Loucy (cell line): ENCODE measurements around the gene UPK3B.
"Not testable (repeated sequence)": the region's sequence is repeated elsewhere in the genome, so short reads cannot be mapped to it uniquely, and the experiment has no call there.

Experiments
- H2AFZ ChIP-seq: fragments of 200-600 bp; sonication (generic); 2 replicates; pipeline ENCODE4 v1.6.0; 2016; ENCODE audit warnings: antibody characterized with exemption, mild to moderate bottlenecking, low read length, moderate library complexity
- H3F3A ChIP-seq: fragments of 200-600 bp; 2 replicates; pipeline ENCODE4 v1.6.0; 2016; ENCODE audit warnings: antibody characterized with exemption, low read depth, mild to moderate bottlenecking
- H3K27me3 ChIP-seq: fragments of 200-600 bp; sonication (generic); 2 replicates; pipeline ENCODE4 v1.6.1; 2014; ENCODE audit warnings: low read length, mild to moderate bottlenecking; ENCODE audit not compliant: insufficient read depth, poor library complexity, severe bottlenecking
- H3K36me3 ChIP-seq: fragments of 200-600 bp; sonication (generic); 2 replicates; pipeline ENCODE4 v1.6.1; 2016; ENCODE audit warnings: low read length; ENCODE audit not compliant: insufficient read depth
- H3K4me1 ChIP-seq: fragments of 200-600 bp; sonication (generic); 2 replicates; pipeline ENCODE4 v1.5.1; 2014; ENCODE audit warnings: low read length, mild to moderate bottlenecking; ENCODE audit not compliant: insufficient read depth, poor library complexity, severe bottlenecking
- H3K4me2 ChIP-seq: fragments of 200-600 bp; sonication (generic); 2 replicates; pipeline ENCODE4 v1.6.0; 2014; ENCODE audit warnings: antibody characterized with exemption, low read length, low read depth, mild to moderate bottlenecking; ENCODE audit not compliant: poor library complexity, severe bottlenecking
- H3K4me3 ChIP-seq: fragments of 200-600 bp; sonication (generic); 2 replicates; pipeline ENCODE4 v1.5.1; 2014; ENCODE audit warnings: low read length, mild to moderate bottlenecking, mixed read lengths; ENCODE audit not compliant: poor library complexity, severe bottlenecking
- H3K79me2 ChIP-seq: fragments of 200-600 bp; sonication (generic); 2 replicates; pipeline ENCODE4 v1.6.1; 2014; ENCODE audit warnings: low read length; ENCODE audit not compliant: insufficient read depth
- H3K9ac ChIP-seq: fragments of 200-600 bp; sonication (generic); 2 replicates; pipeline ENCODE4 v1.6.0; 2014; ENCODE audit warnings: mild to moderate bottlenecking, low read depth, low read length, moderate library complexity; ENCODE audit not compliant: poor library complexity, severe bottlenecking
- H3K9me2 ChIP-seq: fragments of 200-600 bp; sonication (generic); replicated peaks from 2 replicates; pipeline ENCODE4 v1.6.1; 2016; ENCODE audit warnings: low read depth, low read length, mixed read lengths
- H3K9me3 ChIP-seq: fragments of 200-600 bp; sonication (generic); 2 replicates; pipeline ENCODE4 v1.6.1; 2014; ENCODE audit warnings: mild to moderate bottlenecking, antibody characterized with exemption, low read length, low read depth; ENCODE audit not compliant: insufficient read depth
- H4K20me1 ChIP-seq: fragments of 200-600 bp; sonication (generic); 2 replicates; pipeline ENCODE4 v1.6.0; 2014; ENCODE audit warnings: antibody characterized with exemption, low read length, mild to moderate bottlenecking; ENCODE audit not compliant: insufficient read depth, poor library complexity, severe bottlenecking

The UPK3B gene

DNA sequence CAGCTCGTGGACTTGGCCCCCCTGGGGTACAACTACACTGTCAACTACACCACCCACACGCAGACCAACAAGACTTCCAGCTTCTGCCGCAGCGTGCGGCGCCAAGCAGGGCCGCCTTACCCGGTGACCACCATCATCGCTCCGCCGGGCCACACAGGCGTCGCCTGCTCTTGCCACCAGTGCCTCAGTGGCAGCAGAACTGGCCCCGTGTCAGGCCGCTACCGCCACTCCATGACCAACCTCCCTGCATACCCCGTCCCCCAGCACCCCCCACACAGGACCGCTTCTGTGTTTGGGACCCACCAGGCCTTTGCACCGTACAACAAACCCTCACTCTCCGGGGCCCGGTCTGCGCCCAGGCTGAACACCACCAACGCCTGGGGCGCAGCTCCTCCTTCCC is 27.7 kb upstream of the UPK3B start:
- H3K79me2 ChIP-seq, H3K4me3 ChIP-seq: not testable (repeated sequence)

DNA sequence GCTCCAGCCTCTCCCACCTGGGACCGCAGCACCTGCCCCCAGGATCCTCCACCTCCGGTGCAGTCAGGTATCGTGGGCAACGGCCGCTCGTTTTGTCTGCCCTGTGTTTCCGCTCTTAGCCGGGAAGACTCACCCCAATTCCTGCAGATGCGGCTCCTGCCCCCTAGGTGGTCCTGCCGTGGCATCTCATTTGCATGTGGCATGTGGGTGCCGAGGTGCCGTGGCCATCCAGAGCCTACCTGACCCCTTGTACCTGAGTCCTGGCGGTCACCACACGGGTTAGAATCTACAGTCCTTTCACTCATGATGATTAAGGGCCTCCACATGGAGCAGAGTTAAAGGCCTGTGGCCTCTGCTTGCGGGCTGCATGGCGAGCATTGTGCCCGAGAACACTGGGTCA is 27.3 kb upstream of the UPK3B start:
- not testable (repeated sequence) for H3K4me1 ChIP-seq, H3K9me2 ChIP-seq, H3K79me2 ChIP-seq, H2AFZ ChIP-seq, H3K4me3 ChIP-seq, H4K20me1 ChIP-seq, H3K9me3 ChIP-seq, H3K36me3 ChIP-seq, H3K9ac ChIP-seq, H3K4me2 ChIP-seq, H3F3A ChIP-seq, H3K27me3 ChIP-seq

More for the DNA sequence above, 27.7 kb upstream of the UPK3B start:
- not testable (repeated sequence) for H3F3A ChIP-seq, H3K9me3 ChIP-seq, H2AFZ ChIP-seq, H4K20me1 ChIP-seq, H3K27me3 ChIP-seq, H3K9ac ChIP-seq, H3K4me1 ChIP-seq, H3K4me2 ChIP-seq, H3K36me3 ChIP-seq, H3K9me2 ChIP-seq

DNA sequence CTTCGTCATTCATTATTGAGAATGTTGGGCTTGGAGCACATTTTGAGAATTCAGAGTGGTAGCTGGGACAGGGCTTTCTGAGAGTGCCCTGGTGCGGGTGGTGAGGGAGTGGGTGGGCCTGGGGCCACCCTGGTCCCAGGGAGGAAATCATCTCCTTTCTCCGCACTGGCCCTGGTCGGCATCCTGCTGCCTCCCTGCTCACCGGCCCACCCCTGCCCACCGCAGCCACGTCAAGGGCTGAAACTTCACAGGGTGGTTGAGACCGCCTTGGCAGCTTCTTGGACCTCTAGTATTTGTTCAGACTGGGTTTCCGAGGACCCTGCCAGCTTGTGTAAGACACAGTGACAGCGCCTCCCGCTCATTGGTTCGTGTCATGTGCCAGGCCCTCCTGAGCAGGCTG is 25.9 kb upstream of the UPK3B start:
- H2AFZ ChIP-seq, H3K9me3 ChIP-seq, H3K9ac ChIP-seq, H3K4me2 ChIP-seq, H3K4me1 ChIP-seq, H4K20me1 ChIP-seq, H3K36me3 ChIP-seq, H3K4me3 ChIP-seq, H3K79me2 ChIP-seq, H3K27me3 ChIP-seq, H3K9me2 ChIP-seq, H3F3A ChIP-seq: not testable (repeated sequence)

DNA sequence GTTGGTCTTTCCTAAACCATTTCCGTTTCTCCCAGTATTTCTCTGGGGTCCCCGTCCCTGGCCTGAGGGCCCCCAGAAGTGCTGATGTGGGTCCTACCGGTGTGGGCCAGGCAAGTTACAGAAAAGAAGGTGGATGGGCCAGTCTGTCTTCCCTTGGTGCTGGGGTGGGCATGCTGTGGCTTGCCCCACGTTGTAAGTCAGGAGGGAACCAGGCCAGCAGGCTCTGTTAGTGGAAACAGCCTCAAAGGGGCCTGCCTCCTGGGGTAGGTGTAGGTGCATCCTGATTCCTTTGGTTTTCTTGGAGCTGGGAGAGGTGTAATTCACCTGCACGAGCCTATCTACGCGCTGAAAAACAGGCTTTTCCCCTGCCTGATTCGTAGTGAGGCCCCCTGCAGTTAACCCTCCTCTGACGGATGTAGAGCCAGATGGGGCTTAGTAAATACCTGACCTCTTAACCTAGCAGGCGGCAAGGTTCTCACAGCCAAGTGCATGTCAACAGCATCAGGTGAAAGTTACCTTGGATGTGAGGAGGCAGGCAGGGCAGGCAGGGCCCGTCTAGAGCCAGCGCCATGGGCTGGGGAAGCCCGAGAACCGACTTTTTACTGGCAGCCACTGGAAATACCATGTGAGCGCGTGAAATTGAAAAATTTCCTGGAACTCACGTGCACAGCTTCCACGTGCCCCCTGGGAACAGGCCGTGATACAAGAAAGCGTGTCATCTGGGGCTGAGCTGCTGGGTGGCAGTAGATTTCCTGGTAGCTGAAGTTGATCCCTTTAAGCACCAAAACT is 24.3 kb upstream of the UPK3B start:
- H3K79me2 ChIP-seq, H3K27me3 ChIP-seq, H3F3A ChIP-seq, H3K4me1 ChIP-seq, H2AFZ ChIP-seq, H4K20me1 ChIP-seq, H3K9ac ChIP-seq, H3K9me3 ChIP-seq, H3K9me2 ChIP-seq, H3K36me3 ChIP-seq, H3K4me2 ChIP-seq, H3K4me3 ChIP-seq: not testable (repeated sequence)

DNA sequence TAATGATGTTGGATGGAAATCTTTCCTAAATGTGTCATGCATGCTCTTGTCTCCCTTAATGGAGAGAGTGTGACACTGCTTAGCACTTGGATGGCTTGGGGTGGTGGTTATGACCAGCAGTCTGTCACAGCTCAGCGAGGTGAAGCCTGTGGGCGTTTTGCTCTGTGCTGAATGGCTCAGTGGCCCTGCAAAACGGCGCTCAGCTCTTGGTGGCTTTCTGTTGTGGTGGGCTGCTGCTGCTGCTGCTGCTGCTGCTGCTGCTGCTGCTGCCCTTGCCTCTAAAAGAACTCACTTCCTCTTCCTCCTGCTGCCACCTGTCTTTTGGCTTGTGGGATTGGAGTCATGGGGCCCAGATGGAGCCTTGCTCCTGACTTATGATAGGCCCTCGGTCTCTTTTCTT is 23.7 kb upstream of the UPK3B start:
- H4K20me1 ChIP-seq, H3K4me3 ChIP-seq, H3K79me2 ChIP-seq, H3K36me3 ChIP-seq, H3F3A ChIP-seq, H3K4me1 ChIP-seq, H3K27me3 ChIP-seq, H3K9me3 ChIP-seq, H3K9ac ChIP-seq, H3K4me2 ChIP-seq, H3K9me2 ChIP-seq, H2AFZ ChIP-seq: not testable (repeated sequence)

DNA sequence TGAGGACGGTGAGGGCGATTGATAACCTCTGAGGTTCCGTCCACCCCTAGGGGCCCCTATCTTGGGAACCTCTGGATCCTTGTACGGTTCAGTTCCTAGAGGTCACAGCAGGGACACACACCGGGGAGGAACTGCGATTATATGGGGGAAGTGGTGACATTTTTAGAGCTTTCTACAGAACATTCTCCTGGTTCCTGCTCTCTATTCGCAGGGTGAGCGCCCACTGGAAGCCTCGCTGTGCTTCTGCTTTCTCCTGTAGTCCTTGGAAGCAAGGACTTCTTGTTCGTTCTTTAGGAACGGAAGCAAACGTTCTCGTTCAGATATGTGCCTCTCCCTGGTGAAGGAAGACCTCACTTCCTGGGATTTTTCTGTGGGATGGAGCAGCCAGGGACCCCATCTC is 22.4 kb upstream of the UPK3B start:
- not testable (repeated sequence) for H3K9me2 ChIP-seq, H3K9ac ChIP-seq, H3K4me1 ChIP-seq, H2AFZ ChIP-seq, H3K9me3 ChIP-seq, H3F3A ChIP-seq, H3K27me3 ChIP-seq, H3K4me3 ChIP-seq, H3K4me2 ChIP-seq, H3K79me2 ChIP-seq, H3K36me3 ChIP-seq, H4K20me1 ChIP-seq

DNA sequence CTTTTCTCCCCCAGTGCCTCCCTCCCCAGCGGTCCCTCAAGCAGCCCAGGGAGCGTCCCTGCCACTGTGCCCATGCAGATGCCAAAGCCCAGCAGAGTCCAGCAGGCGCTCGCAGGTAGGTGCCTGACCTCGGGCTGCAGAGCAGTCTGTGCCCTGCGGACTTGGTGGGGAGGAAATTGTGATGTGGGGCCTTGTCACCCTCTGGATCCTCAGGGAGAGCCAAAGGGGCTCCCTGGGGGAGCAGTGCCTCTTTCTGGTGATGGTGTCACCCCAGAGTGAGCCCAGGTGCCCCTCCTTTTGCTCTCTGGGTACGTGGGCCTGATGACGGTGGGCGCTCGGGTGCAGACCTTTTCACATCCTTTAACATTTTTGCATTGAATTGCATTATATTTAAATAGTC is 18.2 kb upstream of the UPK3B start:
- H3F3A ChIP-seq, H2AFZ ChIP-seq, H3K4me2 ChIP-seq, H4K20me1 ChIP-seq, H3K27me3 ChIP-seq, H3K9me3 ChIP-seq, H3K4me1 ChIP-seq, H3K4me3 ChIP-seq, H3K36me3 ChIP-seq, H3K9ac ChIP-seq, H3K79me2 ChIP-seq, H3K9me2 ChIP-seq: not testable (repeated sequence)
